ENCODE data around the gene IL20RB.

Gene IL20RB

GRCh38 chr3:137046747-137047146, 89.0 kb downstream of the IL20RB start:
- no peak for DNase-seq

GRCh38 chr3:137047240-137047639, 89.5 kb downstream of the IL20RB start:
- no peak for DNase-seq

GRCh38 chr3:137050281-137050680, 92.5 kb downstream of the IL20RB start:
- no peak for DNase-seq

- DNase-seq, result no peak
Observed at GRCh38 chr3:137052298-137052697, 94.5 kb downstream of the IL20RB start.
